T-helper 17 cell (primary cell): ENCODE measurements around the gene BRSK2. TPM values are rescaled to one million over a fixed set of nuclear protein-coding genes. Genes with fewer than 3 reads are reported as not detected.

ENCODE experiments used
- ATAC-seq: fragments of 150-1000 bp; cut with Tn5 transposase; 2 replicates; pipeline ENCODE4 v1.10.0; 2021; ENCODE audit warnings: mild to moderate bottlenecking, moderate library complexity
- DNase-seq, 3 donors: peaks; one replicate each; pipeline versions ENCODE4 v3.0.0 to v3.0.0-alpha.2; 2020 to 2021
- H3K9me3 ChIP-seq: one replicate; pipeline ENCODE4 v1.7.0; 2013; ENCODE audit warnings: low read length, mild to moderate bottlenecking; ENCODE audit not compliant: control insufficient read depth, poor library complexity, severe bottlenecking
- H3K27ac Mint-ChIP-seq: one replicate; pipeline ENCODE4 v1.8.0; 2022; ENCODE audit warnings: mild to moderate bottlenecking, moderate library complexity, mixed read lengths
- H3K27me3 Mint-ChIP-seq: one replicate; pipeline ENCODE4 v1.8.0; 2022; ENCODE audit warnings: mixed read lengths
- H3K36me3 Mint-ChIP-seq: one replicate; pipeline ENCODE4 v1.8.0; 2022; ENCODE audit warnings: low read depth, mixed read lengths
- H3K4me1 Mint-ChIP-seq: one replicate; pipeline ENCODE4 v1.8.0; 2022; ENCODE audit warnings: mild to moderate bottlenecking, mixed read lengths
- H3K4me3 Mint-ChIP-seq: one replicate; pipeline ENCODE4 v1.8.0; 2022; ENCODE audit warnings: mild to moderate bottlenecking, moderate library complexity, mixed read lengths
- total RNA-seq, 4 donors: library from RNA in 2 of 4; stranded (reverse) in 2 of 4; gene quantifications; one replicate each; pipeline ENCODE4 v1.2.3 and lab custom pipeline; 2022 to 2026

The BRSK2 gene
- total RNA-seq, 2 donors from 2014 or later: 0.23 to 0.25 TPM

DNA sequence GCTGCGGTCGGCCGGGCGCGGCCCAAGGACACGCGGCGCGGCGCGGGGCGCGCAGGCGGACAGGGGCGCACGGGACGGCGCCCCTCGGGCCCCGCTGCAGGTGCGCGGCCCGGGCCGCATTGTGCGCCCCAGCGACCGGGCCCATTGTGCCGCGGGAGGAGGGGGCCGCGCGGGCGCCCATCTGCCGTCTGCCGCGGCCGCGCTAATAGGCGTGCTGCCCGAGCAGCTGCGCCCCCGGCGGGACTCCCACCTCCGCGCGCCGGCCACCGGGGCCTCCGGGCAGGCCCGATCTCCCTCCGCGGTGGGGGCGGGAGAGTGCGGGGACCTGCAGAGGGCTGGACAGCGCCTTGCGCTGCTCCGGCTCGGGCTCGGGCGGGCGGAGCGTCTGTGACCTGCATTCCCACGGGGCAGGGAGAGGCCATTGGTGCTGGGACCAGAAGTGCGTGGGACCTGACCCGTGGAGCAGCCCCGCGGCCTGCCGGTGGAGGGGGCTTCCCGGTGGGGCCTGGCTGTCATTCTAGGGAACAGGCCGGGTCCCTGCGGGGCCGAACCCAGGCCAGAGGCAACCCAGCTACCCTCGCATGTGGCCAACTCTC, 933 bp downstream of the BRSK2 start:
- no peaks in the 10 kb centered on the region for H3K9me3 ChIP-seq
- H3K4me1 Mint-ChIP-seq: peaks cover 11% of the 10 kb centered on the region
- ATAC-seq (no peak), DNase-seq (no peak)
- peak overlapping the region; percentile 49 for H3K4me3 Mint-ChIP-seq
- H3K27ac Mint-ChIP-seq: peak overlapping the region; percentile 4
- H3K36me3 Mint-ChIP-seq: no peaks in the 10 kb centered on the region
- H3K27me3 Mint-ChIP-seq: peaks cover 26% of the 10 kb centered on the region

DNA sequence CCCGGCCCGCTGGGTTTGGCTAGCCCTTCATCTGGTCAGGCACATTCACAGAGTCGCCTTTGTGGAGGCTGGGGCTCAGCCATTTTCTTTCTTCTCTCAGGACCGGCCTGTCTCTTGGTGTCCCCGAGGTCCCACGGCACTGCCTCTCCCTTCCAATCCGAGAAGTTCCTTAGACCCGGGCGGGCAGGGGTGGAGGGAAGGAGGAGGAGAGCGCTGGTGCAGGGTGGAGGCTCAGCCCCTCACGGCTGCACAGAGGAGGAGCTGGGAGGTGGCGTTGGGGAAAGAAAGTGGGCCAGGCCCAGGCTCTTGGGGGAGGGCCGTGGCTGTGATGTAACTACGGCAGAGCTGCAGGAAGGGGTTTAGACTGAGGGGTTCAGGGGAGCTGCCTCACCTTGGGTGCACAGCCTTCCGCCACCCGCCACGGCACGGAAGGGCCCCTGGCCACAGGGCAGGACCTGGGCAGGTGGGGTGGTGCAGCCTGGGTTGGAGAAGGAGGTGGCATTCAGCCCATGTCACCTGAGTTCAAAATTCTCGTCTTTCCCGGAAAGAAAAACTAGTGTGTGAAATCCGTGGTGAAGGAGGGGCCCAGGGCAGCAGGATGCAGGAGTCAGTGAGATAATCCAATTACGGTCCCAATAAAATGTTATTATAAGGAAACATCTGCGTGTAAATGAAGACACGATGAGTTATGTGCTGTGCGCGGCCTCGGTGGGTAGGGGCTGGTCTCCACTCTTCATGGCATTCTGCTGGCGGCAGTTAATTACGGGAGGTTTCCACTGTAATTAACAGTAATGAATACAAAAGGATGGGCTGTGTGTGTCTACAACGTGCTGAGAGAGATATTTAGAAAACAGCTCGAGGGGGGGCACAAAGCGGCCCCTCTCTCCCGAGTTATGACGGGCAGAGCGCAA, 1.7 kb downstream of the BRSK2 start:
- H3K27ac Mint-ChIP-seq: peak overlapping the region; percentile 4

DNA sequence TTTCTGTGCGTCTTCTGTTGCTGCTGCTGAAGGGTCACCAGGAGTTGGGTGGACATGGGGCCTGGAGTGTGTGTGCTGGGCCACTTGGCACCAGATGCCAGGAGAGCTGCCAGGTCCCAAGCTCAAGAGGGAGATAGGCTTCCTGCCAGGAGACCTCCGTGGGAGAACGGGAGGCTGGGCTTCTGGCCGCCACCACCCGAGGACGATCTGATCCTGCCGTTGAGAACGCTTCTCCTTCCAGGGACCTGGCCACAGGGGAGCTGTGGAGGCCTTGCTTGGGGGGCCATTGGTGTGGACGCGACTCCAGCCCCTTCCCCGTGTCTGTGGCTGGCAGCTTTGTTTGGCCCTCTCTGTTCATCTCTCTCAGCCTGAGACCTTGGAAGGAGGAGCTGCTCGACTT, 2.4 kb downstream of the BRSK2 start:
- Mint-ChIP-seq H3K4me1 (peaks cover 11% of the 10 kb centered on the region), H3K27ac (no peak overlapping the region), H3K27me3 (peaks cover 26% of the 10 kb centered on the region), H3K4me3 (no peak overlapping the region), H3K36me3 (no peaks in the 10 kb centered on the region)
- DNase-seq (no peak), ATAC-seq (no peak)
- H3K9me3 ChIP-seq: no peaks in the 10 kb centered on the region

More for the DNA sequence above, 1.7 kb downstream of the BRSK2 start:
- H3K27me3 Mint-ChIP-seq: peaks cover 26% of the 10 kb centered on the region
- ATAC-seq: no peak
- peaks cover 11% of the 10 kb centered on the region for H3K4me1 Mint-ChIP-seq
- no peaks in the 10 kb centered on the region for H3K36me3 Mint-ChIP-seq
- H3K9me3 ChIP-seq: no peaks in the 10 kb centered on the region
- no peak for DNase-seq
- peak overlapping the region; percentile 49 for H3K4me3 Mint-ChIP-seq

DNA sequence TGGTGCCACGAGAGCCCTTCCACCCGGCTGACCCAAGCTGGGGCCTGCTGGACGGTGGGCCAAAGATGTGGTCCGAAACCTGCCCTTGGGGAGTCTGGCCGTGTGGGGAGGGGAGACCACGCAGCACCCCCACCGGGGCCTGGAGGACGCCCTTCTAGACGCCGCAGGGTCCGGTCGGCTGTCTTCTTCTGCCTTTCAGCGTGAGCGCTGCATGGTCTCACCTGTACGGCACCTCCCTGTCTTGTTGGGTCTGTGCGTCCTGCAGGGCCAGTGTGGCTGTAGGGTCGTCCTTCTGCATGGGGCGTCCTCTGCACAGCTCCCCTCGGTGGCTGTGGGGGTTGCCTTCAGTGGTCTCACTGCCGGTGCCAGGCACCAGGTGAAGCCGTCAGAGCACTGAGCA, 2.8 kb downstream of the BRSK2 start:
- DNase-seq: no peak
- Mint-ChIP-seq H3K36me3 (no peaks in the 10 kb centered on the region), H3K4me3 (no peak overlapping the region), H3K4me1 (peaks cover 9% of the 10 kb centered on the region), H3K27me3 (peaks cover 26% of the 10 kb centered on the region), H3K27ac (no peak overlapping the region)
- no peak for ATAC-seq
- H3K9me3 ChIP-seq: no peaks in the 10 kb centered on the region

DNA sequence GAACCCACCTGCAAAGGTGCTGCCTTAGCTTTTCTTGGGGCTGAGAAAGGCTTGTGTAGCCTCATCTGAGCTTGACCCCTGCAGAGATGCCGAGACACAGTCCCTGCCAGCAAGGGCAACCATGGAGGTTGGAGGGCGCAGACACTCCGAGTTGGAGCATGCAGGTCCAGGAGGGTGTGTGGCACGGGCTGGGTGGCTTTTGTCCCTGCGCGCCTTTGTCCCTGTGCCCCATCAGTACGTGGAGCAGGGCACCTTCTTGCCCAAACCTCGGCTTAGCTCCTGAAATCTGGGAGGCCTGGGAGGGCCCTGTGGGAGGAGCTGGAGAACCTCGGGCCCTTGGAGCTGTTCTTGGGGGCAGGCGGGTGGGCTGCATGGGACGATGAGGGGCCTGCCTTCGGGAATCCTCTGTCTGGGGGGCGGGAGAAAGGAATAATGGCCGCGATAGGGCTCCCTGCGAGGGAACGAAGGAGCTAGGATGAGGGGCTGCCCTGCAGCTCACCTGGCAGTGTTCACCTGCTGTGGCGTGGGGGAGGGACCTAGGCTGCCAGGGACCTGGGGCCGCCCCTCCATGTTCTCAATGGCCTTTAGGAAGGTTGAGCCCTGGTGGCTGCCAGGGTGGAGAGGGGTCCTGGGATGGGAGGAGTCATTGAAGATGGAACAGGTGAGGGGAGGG, 3.4 kb downstream of the BRSK2 start:
- no peak for DNase-seq
- H3K36me3 Mint-ChIP-seq: no peaks in the 10 kb centered on the region
- H3K27ac Mint-ChIP-seq: no peak overlapping the region
- H3K27me3 Mint-ChIP-seq: peaks cover 26% of the 10 kb centered on the region
- no peaks in the 10 kb centered on the region for H3K9me3 ChIP-seq
- H3K4me1 Mint-ChIP-seq: peaks cover 6% of the 10 kb centered on the region
- no peak overlapping the region for H3K4me3 Mint-ChIP-seq
- no peak for ATAC-seq

DNA sequence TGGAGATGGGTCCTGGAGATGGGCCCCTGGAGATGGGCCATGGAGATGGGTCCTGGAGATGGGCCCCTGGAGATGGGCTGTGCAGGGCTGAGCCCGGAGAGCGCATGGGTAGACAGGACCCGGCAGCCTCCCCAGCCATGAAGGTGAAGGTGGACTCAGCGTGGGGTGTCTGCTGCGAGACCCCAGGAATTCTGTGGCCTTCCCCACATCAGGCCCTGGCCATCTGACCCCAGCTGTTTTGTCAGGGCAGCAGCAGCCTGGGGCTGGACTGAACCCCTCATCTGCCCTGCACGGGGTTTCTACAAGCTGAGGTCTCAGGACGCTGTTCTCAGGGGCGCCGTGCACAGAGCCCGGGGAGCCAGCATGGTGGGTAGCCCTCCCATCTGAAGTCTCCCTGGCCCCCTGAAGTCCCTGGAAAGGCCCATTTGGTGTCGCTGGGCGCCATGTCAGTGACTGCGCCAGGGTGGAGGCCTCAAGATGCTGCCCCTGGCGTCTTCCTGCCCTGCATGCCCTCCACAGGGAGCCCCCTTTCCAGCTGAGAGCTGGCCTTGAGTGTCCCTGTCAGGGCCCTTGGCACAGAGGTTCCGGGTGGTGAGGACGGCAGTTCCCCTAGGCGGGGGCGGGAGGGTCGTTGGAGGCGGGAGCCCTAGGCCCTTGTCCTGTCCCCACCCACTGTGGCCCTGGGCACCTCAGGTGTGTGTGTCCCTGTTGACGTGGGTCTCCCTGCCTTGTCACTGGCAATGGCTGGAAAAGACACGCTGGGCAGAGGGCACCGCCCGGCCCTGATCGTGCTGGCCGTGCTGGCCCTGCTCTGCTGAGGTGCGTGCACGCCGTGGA, 5.4 kb downstream of the BRSK2 start:
- peaks cover 26% of the 10 kb centered on the region for H3K27me3 Mint-ChIP-seq
- peaks cover 4% of the 10 kb centered on the region for H3K4me1 Mint-ChIP-seq
- H3K4me3 Mint-ChIP-seq: no peak overlapping the region
- H3K36me3 Mint-ChIP-seq: no peaks in the 10 kb centered on the region
- no peak overlapping the region for H3K27ac Mint-ChIP-seq
- H3K9me3 ChIP-seq: no peaks in the 10 kb centered on the region
- ATAC-seq: no peak
- no peak for DNase-seq

DNA sequence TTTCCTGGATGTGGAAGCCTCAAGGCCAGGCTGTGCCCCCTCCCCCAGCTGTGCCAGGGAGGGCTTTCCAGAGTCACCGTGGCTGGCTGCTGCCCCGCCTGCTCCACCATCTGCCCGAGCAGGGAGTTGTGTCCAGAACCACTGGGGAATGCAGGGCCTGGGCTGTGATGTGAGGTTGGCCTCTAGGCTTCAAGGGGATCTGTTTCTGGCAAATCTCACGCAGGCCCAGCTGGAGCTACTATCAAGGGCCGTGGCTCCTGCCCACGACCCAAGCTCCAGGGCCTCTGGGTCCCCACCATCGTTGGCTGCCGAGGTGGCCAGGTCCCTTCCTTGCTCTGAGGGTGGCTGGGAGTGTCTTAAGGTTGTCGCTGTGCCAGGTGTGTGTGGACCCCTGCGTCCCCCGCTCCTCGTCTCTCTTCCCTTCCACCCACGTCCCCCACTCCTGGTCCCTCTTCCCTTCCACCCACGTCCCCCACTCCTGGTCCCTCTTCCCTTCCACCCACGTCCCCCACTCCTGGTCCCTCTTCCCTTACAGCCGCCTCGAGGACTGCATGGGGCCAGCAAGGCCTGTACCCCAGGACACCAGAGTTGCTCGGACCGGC, 6.1 kb downstream of the BRSK2 start:
- peaks cover 27% of the 10 kb centered on the region for H3K27me3 Mint-ChIP-seq
- no peak overlapping the region for H3K27ac Mint-ChIP-seq
- no peaks in the 10 kb centered on the region for H3K9me3 ChIP-seq
- no peak for DNase-seq
- no peak for ATAC-seq
- peaks cover 4% of the 10 kb centered on the region for H3K4me1 Mint-ChIP-seq
- H3K4me3 Mint-ChIP-seq: no peak overlapping the region
- no peaks in the 10 kb centered on the region for H3K36me3 Mint-ChIP-seq

DNA sequence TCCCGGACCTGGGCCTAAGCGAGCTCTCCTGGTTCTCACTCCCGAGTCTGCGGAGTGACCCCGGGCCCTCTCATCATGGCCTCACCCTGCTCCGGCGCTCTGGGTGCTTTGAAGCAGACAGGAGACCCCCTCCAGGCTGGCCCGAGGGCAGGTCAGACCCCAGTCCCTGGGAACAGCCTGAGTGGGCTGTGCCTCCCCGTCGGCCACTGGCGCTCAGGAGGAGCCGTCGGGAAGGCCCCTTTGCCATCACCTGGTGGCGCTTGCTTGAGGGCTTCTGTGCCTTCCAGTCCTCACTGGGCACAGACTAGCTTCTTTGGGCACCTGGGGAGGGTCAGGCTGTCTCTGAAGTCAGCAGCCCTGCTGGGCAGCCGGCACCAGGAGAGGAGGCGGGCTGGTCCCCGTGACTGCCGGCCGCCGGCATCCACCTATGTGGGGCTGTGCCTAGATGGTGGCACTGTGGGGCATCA, 6.7 kb downstream of the BRSK2 start:
- DNase-seq (no peak), ATAC-seq (no peak)
- H3K4me3 Mint-ChIP-seq: no peak overlapping the region
- no peaks in the 10 kb centered on the region for H3K36me3 Mint-ChIP-seq
- peaks cover 4% of the 10 kb centered on the region for H3K4me1 Mint-ChIP-seq
- H3K9me3 ChIP-seq: no peaks in the 10 kb centered on the region
- H3K27me3 Mint-ChIP-seq: peaks cover 28% of the 10 kb centered on the region
- no peak overlapping the region for H3K27ac Mint-ChIP-seq

DNA sequence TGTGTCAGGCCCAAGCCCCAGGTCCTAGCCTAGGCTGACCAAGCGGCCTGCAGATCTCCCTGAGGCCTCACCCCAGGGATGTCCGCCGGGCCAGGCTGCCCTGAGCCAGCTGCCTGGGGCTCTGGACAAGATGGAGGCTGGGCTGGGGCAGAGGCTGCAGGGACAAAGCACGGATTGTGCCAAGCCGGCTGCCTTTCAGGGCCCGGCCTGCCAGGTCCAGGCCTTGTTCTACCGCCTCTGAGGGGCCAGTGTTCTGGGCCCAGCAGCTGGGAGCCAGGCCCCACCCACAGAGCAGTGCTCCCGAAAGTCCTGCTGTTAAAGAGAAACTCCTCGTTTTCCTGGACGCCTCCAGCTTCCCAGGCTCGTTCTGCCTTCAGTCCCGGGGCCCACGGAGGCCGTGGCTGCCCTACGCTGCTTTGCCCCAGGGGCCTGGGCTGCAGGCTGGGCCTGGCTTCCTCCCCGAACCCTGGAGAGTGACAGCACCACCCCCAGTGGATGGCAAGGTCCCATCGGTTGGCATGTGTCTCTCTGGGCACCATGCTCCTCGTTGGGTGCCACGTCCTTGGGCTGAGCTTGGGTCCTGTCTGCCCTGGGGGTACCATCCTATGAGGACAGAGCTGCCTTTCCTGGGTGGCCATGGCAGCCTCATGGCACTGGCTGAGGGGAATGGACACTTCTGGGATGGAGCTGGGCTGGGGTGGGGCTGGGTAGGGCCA, 7.6 kb downstream of the BRSK2 start:
- peaks cover 22% of the 10 kb centered on the region for H3K27me3 Mint-ChIP-seq
- peaks cover 3% of the 10 kb centered on the region for H3K4me1 Mint-ChIP-seq
- ATAC-seq (no peak), DNase-seq (no peak)
- H3K4me3 Mint-ChIP-seq: no peak overlapping the region
- H3K9me3 ChIP-seq: no peaks in the 10 kb centered on the region
- no peak overlapping the region for H3K27ac Mint-ChIP-seq
- no peaks in the 10 kb centered on the region for H3K36me3 Mint-ChIP-seq

DNA sequence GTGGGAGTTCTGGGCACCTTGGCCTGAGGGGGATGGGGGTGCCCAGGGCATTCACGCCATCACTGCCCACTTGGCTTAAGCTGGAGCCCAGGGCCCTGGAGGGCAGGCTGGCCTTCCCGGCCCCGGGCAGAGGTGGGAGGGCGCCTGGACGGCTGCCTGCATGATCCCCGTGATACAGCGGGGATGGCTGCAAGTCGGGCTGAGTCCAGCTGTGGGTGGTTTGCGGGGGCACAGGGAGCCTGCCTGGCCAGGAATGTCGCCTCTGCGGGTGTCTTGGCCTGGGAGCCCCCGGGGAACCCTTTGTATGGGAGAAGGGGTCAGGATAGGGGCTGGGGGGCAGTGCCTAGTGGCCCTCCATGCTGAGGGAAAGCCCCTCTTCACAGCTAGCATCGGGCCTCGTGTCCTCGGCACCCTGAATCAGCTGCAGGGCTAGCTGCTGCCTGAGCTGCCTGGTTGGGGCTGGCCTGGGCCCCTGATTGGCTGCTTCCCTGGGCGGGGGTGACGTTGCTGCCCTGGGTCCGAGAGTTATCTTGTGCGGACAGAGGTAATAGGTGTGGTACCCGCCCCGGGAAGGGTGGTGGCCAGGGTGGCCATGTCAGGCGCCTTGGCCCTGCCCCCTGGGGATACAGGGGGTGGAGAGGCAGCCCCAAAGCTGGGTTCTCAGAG, 8.3 kb downstream of the BRSK2 start:
- peaks cover 3% of the 10 kb centered on the region for H3K4me1 Mint-ChIP-seq
- H3K27me3 Mint-ChIP-seq: peaks cover 15% of the 10 kb centered on the region
- DNase-seq (no peak), ATAC-seq (no peak)
- no peaks in the 10 kb centered on the region for H3K36me3 Mint-ChIP-seq
- H3K4me3 Mint-ChIP-seq: no peak overlapping the region
- no peak overlapping the region for H3K27ac Mint-ChIP-seq
- H3K9me3 ChIP-seq: no peaks in the 10 kb centered on the region

DNA sequence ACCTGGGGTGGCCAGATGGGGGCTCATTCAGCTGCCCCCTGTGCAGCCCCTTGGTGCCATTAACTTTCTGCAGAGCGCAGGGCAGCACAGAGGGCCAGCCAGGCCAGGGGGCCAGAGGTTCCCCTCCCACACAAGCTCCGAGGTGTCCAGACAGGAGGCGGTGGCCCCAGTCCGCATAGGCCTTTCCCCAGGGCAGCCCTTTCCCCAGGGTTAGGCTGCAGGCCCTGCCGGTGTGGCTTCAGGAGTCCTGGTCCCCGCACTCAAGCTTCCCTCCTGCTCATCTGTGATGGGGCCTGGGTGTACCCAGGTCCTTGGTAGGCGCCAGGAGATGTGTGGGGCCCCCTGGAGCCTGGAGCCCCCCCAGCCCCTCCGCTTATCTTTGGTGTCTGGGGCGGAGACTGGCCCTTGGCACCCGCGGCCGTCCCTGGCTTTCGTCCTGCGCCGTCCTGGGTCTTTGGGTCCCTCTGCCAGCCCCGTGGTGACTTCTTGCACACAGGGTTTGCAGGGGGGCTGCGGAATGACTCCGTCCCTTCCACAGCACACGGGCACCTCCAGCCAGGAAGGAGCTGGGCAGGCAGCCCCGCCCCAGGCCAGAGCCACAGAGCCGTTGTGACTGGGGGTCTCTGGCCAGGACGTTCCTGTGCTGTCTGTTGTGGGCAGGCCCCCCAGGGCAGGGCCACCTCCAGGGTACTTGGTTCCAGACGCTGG, 8.9 kb downstream of the BRSK2 start:
- Mint-ChIP-seq H3K27ac (no peak overlapping the region), H3K4me1 (no peaks in the 10 kb centered on the region), H3K27me3 (peaks cover 9% of the 10 kb centered on the region), H3K4me3 (no peak overlapping the region), H3K36me3 (no peaks in the 10 kb centered on the region)
- ATAC-seq (no peak), DNase-seq (no peak)
- H3K9me3 ChIP-seq: no peaks in the 10 kb centered on the region
